ENCODE results near the gene NRIP3. TPM values are rescaled to one million over a fixed set of nuclear protein-coding genes. Genes with fewer than 3 reads are reported as not detected.

NRIP3 gene
- total and polyA plus RNA-seq, 2 of the 13 experiments (the other 11 are each of a cell fraction or from before 2014, with no cell fraction given) = 0.04 to 0.07 TPM

- intact Hi-C loops (cut with micrococcal nuclease; ENCODE audit: unreplicated experiment) = loop anchor here (5.0 to 10.0 kb wide), 2 partner anchors 77 to 490 kb away; partner anchors contain the start of gene SCUBE2
- POLR2A ChIA-PET = no interaction called here
- in situ Hi-C loops (cut with HindIII; ENCODE audit: extremely low pct_ligation_motif_present, low pct_unique_long_range_greater_than_20kb) = loop anchor here (5.0 kb wide), 1 partner anchor 115 kb away; no protein-coding TSS in a partner anchor
- Histone ChIP-seq H3K9ac (ENCODE audit: insufficient read depth, low read depth, low read length) (no peak overlapping the region), H3K4me1 (ENCODE audit: insufficient read depth, low read length) (no peaks in the 10 kb centered on the region), H3K79me2 (ENCODE audit: insufficient read depth, low read length) (no peaks in the 10 kb centered on the region), H3K9me3 (ENCODE audit: low read length) (no peaks in the 10 kb centered on the region), H2AFZ (ENCODE audit: low read length) (no peak overlapping the region), H3K4me2 (ENCODE audit: low read depth, low read length) (no peak overlapping the region), H3K27me3 (ENCODE audit: control insufficient read depth in 1 of 2, insufficient read depth in 2 of 2, low read length in 2 of 2) (peaks cover 0 to 29% of the 10 kb centered on the region in 2 experiments; a peak in 4 of 5 replicates), H3K27ac (ENCODE audit: extremely low read length, insufficient read depth, low read length) (no peak overlapping the region), H3K36me3 (replicated peaks in 1 of 2; ENCODE audit: control insufficient read depth in 1 of 2, insufficient read depth in 2 of 2, low read length in 2 of 2) (no peaks in the 10 kb centered on the region), H3K4me3 (replicated peaks in 1 of 3; ENCODE audit: insufficient read depth in 1 of 3, low read depth in 2 of 3, low read length in 3 of 3) (no peak overlapping the region), H4K20me1 (ENCODE audit: insufficient read depth, low read length) (no peaks in the 10 kb centered on the region)
- BruUV-seq (replicated peaks) = no TSS peak
- FAIRE-seq (no peak), ATAC-seq (no peak), DNase-seq (ENCODE audit: low spot score) (no peak)
- WGBS (ENCODE audit: low lambda C conversion rate) = 57% methylated on average over 4 of the region's 5 CpGs
- TF ChIP-seq ZNF652 (CRISPR knock-in tag; IDR thresholded peaks at IDR 0.05; ENCODE audit: borderline replicate concordance, low read depth) (no peak), ISX (CRISPR knock-in tag; conservative IDR thresholded peaks at IDR 0.05) (no peak), SP4 (CRISPR knock-in tag; IDR thresholded peaks at IDR 0.05) (no peak), TBL1XR1 (IDR thresholded peaks at IDR 0.05; ENCODE audit: borderline replicate concordance, low read length, partially characterized antibody) (no peak), CCAR2 (optimal IDR thresholded peaks at IDR 0.05; ENCODE audit: low read depth, low read length) (no peak), HNF4G (IDR thresholded peaks at IDR 0.05; ENCODE audit: borderline replicate concordance, low read depth, low read length) (no peak), HNF4G (CRISPR knock-in tag; IDR thresholded peaks at IDR 0.05; ENCODE audit: borderline replicate concordance, low read depth) (no peak), ZNF704 (CRISPR knock-in tag; IDR thresholded peaks at IDR 0.05; ENCODE audit: borderline replicate concordance) (no peak), POGK (CRISPR knock-in tag; conservative IDR thresholded peaks at IDR 0.05) (no peak), ZNF142 (CRISPR knock-in tag; IDR thresholded peaks at IDR 0.05) (no peak), ERF (CRISPR knock-in tag; IDR thresholded peaks at IDR 0.05) (no peak)
- TF ChIP-seq, protein P1, sequence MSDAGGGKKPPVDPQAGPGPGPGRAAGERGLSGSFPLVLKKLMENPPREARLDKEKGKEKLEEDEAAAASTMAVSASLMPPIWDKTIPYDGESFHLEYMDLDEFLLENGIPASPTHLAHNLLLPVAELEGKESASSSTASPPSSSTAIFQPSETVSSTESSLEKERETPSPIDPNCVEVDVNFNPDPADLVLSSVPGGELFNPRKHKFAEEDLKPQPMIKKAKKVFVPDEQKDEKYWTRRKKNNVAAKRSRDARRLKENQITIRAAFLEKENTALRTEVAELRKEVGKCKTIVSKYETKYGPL (CRISPR knock-in tag; IDR thresholded peaks at IDR 0.05) = no peak
- TF ChIP-seq, protein P2, sequence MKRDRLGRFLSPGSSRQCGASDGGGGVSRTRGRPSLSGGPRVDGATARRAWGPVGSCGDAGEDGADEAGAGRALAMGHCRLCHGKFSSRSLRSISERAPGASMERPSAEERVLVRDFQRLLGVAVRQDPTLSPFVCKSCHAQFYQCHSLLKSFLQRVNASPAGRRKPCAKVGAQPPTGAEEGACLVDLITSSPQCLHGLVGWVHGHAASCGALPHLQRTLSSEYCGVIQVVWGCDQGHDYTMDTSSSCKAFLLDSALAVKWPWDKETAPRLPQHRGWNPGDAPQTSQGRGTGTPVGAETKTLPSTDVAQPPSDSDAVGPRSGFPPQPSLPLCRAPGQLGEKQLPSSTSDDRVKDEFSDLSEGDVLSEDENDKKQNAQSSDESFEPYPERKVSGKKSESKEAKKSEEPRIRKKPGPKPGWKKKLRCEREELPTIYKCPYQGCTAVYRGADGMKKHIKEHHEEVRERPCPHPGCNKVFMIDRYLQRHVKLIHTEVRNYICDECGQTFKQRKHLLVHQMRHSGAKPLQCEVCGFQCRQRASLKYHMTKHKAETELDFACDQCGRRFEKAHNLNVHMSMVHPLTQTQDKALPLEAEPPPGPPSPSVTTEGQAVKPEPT (CRISPR knock-in tag; IDR thresholded peaks at IDR 0.05; ENCODE audit: low read depth) = no peak
- CTCF ChIA-PET (ENCODE audit: low intra/inter-chr PET ratio, low total read pairs) = no interaction called here
These were observed 14.0 kb upstream of the NRIP3 start for GRCh38 chr11:9017773-9018172.
